Measurements from ENCODE around the gene AGFG2.

DNA sequence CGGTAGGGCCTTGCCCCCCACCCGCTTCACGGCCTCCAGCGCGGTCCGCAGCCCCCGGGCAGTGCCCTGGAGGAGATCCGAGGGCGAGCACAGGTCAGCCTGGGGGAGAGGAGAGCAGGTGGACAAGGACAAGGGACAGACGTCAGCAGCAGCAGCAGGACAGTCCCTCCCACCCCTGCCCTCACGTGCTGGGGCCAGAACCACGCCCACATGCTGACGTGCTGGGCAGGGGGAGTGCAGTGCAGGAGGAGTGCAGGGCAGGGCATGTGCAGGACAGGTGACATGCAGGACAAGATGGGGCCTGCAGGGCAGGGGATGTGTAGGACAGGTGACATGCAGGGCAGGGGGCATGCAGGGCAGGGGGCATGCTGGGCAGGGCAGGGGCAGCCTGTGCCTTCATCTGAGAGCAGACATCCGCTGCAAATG, 36.2 kb downstream of the AGFG2 start:
- TF ChIP-seq ZNF548 (tag by site-specific recombination; IDR thresholded peaks at IDR 0.05), result no peak
- TF ChIP-seq CTCF (tag by site-specific recombination; IDR thresholded peaks at IDR 0.05), result no peak
- no peak for TF ChIP-seq ZBTB1 (tag by site-specific recombination; IDR thresholded peaks at IDR 0.05)
- no peak for TF ChIP-seq ZNF175 (tag by site-specific recombination; IDR thresholded peaks at IDR 0.05)
- TF ChIP-seq PRDM10 (tag by site-specific recombination; IDR thresholded peaks at IDR 0.05), result no peak
- TF ChIP-seq ZBTB21 (tag by site-specific recombination; IDR thresholded peaks at IDR 0.05), result no peak
- TF ChIP-seq ZNF266 (tag by site-specific recombination; IDR thresholded peaks at IDR 0.05; ENCODE audit: low read depth), result no peak
